H7 (cell line): ENCODE results near the gene ADAM29. TPM values are rescaled to one million over a fixed set of nuclear protein-coding genes. Genes with fewer than 3 reads are reported as not detected.
"Not testable (repeated sequence)": the region's sequence is repeated elsewhere in the genome, so short reads cannot be mapped to it uniquely, and the experiment has no call there.

ENCODE experiments used
- DNase-seq: peaks from one replicate; pipeline ENCODE4 v3.0.0; 2012
- H3K27me3 ChIP-seq: 2 replicates; pipeline ENCODE4 v1.6.0; 2011; ENCODE audit warnings: mild to moderate bottlenecking, low read length; ENCODE audit not compliant: control insufficient read depth, insufficient read depth
- H3K36me3 ChIP-seq: replicated peaks from 2 replicates; pipeline ENCODE4 v1.5.1; 2011; ENCODE audit warnings: low read length; ENCODE audit not compliant: control insufficient read depth, insufficient read depth
- H3K4me3 ChIP-seq: 2 replicates; pipeline ENCODE4 v1.5.1; 2011; ENCODE audit warnings: low read depth, mild to moderate bottlenecking, control low read depth, low read length, moderate library complexity; ENCODE audit not compliant: insufficient read depth
- total RNA-seq: library from RNA; depleted of rRNA; stranded (reverse); fragments of >200 nt; shearing (Covaris generic); gene quantifications from 2 replicates; pipeline ENCODE4 v1.2.3, GENCODE V29; 2014

The ADAM29 gene
- total RNA-seq, 1 experiment from 2014 or later = not detected

DNA sequence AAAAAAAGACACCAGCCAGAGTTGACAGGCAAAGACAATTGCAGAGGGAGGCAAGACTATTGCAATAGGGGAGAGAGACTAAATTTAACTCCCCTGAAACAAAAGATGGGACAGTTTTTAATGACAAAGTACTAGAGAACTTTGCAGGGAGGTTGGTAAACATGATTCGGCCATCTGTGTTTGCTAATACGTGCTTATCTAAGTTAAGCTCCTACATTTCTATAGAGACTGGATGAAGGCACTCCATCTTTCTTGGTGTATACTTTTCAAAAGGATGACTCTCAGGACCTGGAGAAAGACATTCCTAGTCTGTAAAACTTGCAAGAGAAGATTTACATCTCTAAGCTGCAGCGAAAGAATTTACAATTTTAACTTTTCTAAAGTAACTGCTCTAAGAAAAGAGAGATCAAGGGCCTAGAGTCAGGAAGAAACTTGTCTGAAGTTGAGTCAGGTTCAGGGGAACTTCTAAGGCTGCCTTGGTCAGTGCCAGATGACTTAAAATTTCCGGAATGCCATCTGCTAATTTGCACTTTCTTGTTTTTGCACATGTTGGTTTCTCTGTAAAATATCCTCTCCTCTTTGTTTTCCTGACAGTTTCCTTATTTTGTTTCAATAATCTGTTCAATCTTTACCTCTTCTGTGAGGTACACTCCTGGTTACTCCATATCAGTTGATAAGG lies 10.6 kb downstream of the ADAM29 start:
- H3K27me3 ChIP-seq = no peaks in the 10 kb centered on the region
- no peaks in the 10 kb centered on the region for H3K36me3 ChIP-seq
- no peak for DNase-seq
- no peak overlapping the region for H3K4me3 ChIP-seq

DNA sequence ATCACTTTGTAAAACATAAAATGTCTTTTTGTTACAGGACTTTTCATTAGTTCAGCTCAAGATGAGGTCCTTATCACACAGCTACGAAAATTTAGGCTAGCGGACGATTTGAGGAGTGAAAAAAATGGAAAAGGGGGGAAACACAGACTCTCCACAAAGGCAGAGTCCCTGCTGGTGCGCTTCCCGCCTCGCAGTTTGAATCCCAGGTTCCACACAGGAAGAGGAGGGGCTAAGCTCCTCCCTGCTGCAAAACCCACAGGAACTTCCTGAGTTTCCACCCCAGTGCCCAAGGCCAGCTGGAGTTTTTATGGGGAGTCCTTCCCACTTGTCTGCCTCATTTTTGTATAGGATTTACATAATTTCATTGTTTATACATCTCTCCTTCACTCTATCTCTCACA lies 11.2 kb downstream of the ADAM29 start:
- no peaks in the 10 kb centered on the region for H3K36me3 ChIP-seq
- H3K4me3 ChIP-seq = no peak overlapping the region
- H3K27me3 ChIP-seq = no peaks in the 10 kb centered on the region
- DNase-seq = no peak

DNA sequence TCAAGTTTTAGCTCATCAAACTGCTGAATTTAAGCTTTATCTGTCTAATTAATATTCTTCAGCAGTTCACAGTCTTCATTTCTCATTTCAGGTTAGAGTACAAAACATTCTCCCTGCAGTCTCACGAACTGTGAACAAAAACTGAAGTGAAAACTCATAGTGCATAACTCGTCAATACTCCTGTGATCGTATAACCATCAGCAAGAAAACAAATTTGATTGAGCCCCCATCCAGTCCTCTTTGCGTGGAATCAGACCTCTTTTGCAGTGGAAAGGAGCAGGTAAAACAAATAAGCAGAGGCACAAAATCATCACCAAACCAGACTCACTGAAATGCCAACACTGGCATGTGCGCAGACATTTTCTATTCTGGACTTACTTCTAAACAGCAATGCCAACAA lies 12.7 kb downstream of the ADAM29 start:
- no peak for DNase-seq
- Histone ChIP-seq H3K27me3 (no peaks in the 10 kb centered on the region), H3K4me3 (no peak overlapping the region), H3K36me3 (no peaks in the 10 kb centered on the region)

DNA sequence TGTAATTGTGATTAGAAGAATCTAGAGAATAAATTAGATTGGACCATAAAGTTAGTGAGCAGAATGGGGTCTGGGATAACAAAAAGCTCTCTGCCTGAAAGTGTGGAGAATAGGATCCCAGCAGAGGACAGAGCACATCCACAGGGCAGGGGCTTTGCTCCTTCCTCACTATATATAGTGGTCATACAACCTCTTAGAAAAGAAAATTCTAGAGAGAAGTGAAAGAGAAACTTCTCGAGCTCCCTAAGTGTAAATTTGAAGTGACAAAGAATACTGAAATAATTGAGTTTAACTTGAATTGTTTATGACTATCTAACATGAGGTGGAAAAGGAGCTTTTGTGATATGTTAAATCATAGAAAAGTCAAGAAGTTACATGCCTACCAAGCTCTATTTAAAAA lies 14.9 kb downstream of the ADAM29 start:
- DNase-seq = no peak
- H3K27me3 ChIP-seq = no peaks in the 10 kb centered on the region
- no peaks in the 10 kb centered on the region for H3K36me3 ChIP-seq
- H3K4me3 ChIP-seq = no peak overlapping the region

DNA sequence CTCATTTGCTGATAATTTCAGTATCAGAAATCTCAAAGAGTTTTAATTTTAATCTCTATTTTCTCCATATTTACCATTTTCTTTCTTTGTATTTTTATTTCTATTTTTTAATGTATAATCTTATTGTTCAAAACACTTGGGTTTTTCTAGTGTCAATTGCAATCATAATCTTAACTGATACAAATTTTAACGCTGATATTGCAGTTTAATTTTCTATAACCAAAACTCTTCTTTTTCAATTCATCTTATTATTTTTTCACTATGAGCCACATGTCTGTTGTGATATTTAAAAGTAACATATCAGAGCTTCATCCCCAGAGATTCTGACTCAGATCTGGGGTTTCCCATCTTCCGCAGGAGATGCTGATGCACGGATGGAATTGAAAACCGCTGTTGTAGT lies 16.2 kb downstream of the ADAM29 start:
- Histone ChIP-seq H3K27me3 (no peaks in the 10 kb centered on the region), H3K36me3 (no peaks in the 10 kb centered on the region), H3K4me3 (no peak overlapping the region)
- no peak for DNase-seq

DNA sequence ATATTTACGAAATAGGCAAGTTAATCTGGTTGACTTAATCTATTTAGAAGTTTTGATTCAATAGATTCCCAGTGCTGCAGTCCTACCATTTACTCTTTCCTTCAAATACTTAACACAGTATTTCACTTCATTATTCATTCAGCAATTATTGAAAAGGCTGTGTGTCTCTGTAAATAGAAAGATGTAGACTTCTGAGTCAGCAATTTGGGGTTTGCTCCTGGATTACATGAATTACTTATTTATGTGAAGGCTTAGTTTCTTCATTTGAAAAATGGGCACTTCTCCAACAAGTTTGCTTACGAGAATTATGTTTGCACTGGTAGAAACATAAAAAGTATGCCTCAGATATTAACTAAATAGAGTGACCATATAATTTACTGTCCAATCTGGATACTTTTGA lies 17.4 kb downstream of the ADAM29 start:
- Histone ChIP-seq H3K27me3 (no peaks in the 10 kb centered on the region), H3K4me3 (no peak overlapping the region), H3K36me3 (no peaks in the 10 kb centered on the region)
- no peak for DNase-seq

DNA sequence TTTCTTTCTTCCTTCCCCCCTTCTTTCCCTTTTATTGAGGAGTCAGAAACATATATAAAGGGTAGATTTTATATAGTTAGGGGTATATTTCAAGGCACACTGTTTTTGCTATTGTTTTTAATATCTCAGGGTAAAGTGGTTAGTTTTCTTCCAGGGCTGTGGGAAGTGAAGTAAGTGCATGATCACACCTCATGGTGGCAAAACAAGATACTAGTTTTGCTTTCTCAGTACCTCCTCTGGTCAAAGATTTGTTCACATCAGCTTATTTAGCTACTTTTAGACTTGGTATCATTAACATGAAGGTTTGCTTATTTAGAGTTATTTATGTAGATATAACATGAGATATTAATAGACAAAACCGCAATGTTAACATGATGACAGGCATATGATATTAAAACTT lies 21.8 kb downstream of the ADAM29 start:
- Histone ChIP-seq H3K27me3 (no peaks in the 10 kb centered on the region), H3K4me3 (no peak overlapping the region), H3K36me3 (no peaks in the 10 kb centered on the region)
- DNase-seq = no peak

DNA sequence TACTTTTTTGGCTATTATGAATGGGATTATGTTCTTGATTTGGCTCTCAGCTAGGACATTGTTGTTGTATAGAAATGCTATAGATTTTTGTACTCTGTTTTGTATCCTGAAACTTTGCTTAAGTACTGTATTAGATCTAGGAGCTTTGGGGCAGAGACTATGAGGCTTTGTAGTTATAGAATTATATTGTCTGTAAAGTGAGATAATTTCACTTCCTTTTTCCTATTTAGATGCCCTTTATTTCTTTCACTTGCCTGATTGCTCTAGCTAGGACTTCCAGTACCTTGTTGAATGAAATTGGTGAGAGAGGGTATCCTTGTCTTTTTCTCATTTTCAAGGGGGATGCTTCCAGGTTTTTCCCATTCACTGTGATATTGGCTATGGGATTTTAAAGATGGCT lies 28.1 kb downstream of the ADAM29 start:
- H3K4me3 ChIP-seq = no peak overlapping the region
- H3K36me3 ChIP-seq = no peaks in the 10 kb centered on the region
- no peaks in the 10 kb centered on the region for H3K27me3 ChIP-seq
- no peak for DNase-seq

DNA sequence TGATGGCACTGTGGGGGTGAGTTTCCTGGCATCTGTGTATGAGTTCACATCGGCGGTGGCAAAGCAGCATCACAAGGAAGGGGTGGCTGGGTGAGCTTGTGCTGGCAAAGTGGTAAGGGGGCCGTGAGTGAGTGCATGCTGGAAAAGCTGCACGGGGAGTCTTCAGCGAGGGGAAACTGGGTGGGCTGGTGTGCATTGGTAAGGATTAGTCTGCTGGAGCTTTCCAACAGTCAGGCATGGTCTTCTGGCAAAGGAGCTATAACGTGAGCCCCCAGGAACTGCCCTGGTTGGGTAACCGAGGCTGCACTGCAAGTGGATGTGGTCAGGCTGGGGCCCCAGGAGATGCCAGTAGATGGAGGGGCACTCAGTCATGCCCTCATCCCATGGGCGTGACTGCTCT lies 30.7 kb downstream of the ADAM29 start:
- H3K4me3 ChIP-seq = no peak overlapping the region
- no peaks in the 10 kb centered on the region for H3K27me3 ChIP-seq
- H3K36me3 ChIP-seq = no peaks in the 10 kb centered on the region
- no peak for DNase-seq

DNA sequence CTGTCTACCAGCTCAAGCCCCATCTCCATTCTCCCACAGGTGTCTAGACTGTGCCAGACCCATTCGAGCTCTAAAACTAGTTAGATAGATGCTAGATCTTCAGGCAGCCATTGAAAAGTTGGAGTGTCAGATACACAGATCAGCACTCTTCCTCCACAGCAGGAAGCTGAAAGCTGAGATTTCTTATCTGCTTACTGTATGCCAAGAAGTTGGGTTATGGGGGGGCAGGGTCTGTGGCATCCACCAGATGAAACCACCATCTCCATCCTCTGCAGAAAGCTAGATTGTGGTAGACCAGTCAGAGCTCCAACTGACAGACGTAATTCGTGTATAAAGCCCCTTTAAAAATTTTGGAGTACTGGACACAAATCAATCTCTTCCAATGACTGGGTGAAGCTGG lies 54.8 kb downstream of the ADAM29 start:
- DNase-seq = no peak
- Histone ChIP-seq H3K4me3 (no peak overlapping the region), H3K27me3 (no peaks in the 10 kb centered on the region), H3K36me3 (no peaks in the 10 kb centered on the region)

DNA sequence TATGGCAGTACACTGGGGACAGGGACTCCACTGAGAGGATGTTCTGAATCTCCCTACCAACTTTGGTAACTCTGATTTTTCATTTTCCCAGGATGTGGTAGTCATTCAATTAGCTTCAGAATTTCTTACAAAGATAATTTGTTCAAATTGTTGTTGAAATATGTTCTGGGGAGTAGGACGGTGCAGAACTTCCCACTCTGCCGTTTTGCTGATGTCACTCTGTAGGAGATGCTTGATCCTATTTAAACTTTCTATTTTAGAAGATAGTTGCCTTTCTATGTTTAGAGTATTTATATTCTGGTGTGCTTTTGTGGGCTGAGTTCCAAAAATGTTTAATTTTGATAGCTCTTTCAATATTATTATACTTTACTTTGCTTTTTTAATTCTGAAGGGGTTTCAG lies 55.2 kb downstream of the ADAM29 start:
- H3K36me3 ChIP-seq = no peaks in the 10 kb centered on the region
- no peak overlapping the region for H3K4me3 ChIP-seq
- DNase-seq = no peak
- no peaks in the 10 kb centered on the region for H3K27me3 ChIP-seq

DNA sequence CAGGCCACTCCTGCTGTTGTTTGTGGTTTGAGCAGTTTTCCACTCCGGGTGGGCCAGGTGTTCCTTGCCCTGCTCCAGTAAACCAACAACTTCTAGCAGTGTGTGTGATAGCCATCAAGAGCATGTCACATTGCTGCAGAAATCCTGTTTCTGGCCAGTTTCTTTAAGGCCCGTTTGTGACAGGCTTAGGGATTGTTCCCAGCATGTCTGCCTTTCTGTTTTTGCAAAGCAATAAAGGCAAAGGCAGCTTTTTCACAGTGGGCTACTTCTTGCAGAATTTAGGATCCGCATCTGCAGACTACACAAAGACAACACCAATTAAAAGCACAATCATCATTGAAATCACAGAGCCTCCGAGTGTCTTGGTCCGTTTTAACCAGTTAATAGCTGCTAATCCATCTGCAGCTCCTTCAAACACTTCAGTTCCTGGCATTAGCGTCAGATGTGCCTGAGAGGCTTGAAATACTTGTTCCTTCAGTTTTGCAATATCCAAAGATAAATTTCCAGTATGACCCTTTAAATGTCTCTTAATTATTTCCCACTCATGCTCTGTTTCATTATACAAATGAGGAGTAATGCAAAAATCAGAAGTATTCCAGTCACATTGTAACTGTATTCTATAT lies 65.1 kb downstream of the ADAM29 start:
- DNase-seq = no peak
- no peak overlapping the region for H3K4me3 ChIP-seq
- no peaks in the 10 kb centered on the region for H3K36me3 ChIP-seq
- no peaks in the 10 kb centered on the region for H3K27me3 ChIP-seq

DNA sequence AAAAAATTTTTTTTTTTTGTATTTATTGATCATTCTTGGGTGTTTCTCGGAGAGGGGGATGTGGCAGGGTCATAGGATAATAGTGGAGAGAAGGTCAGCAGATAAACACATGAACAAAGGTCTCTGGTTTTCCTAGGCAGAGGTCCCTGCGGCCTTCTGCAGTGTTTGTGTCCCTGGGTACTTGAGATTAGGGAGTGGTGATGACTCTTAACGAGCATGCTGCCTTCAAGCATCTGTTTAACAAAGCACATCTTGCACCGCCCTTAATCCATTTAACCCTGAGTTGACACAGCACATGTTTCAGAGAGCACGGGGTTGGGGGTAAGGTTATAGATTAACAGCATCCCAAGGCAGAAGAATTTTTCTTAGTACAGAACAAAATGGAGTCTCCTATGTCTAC lies 65.7 kb downstream of the ADAM29 start:
- not testable (repeated sequence) for DNase-seq, H3K4me3 ChIP-seq, H3K36me3 ChIP-seq, H3K27me3 ChIP-seq

DNA sequence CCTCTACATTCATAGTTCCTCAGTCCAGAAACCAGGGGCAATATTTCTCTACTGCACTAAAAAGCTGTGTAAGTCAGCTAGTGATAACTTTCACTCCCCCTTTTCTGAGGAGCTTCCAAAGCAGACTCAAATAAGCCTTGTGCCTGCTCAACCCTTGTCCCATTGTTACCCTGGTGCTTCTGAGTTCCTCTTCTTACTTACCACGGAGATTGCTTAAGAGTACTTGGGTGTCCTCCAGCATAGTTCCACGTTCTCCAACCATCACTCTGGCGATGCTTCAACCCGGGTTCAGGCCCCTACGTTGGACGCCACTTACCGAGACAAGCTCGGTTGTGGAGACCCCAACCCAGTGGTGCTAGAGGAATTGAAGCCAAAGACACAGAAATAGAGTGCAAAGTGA lies 71.6 kb downstream of the ADAM29 start:
- Histone ChIP-seq H3K4me3 (no peak overlapping the region), H3K27me3 (no peaks in the 10 kb centered on the region), H3K36me3 (no peaks in the 10 kb centered on the region)
- no peak for DNase-seq

DNA sequence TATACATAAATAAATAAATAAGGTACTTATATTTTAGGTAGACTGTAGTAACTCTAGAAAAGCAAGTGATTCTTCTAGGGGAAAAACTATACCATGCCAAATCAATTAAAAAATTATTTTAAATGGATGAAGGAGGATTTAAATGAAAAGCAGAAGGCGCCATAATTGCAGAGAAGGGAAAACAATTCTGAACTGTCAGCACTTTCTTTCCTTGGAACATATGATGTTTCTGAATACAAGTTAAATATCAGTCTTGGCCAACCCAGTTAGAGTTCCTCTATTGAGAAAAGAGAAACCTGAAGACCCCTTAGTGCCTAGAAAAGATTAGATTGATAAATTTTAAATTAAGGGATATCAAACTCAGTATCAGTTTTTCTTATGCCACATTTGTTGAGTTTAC lies 75.8 kb downstream of the ADAM29 start:
- Histone ChIP-seq H3K27me3 (no peaks in the 10 kb centered on the region), H3K36me3 (no peaks in the 10 kb centered on the region), H3K4me3 (no peak overlapping the region)
- DNase-seq = no peak

DNA sequence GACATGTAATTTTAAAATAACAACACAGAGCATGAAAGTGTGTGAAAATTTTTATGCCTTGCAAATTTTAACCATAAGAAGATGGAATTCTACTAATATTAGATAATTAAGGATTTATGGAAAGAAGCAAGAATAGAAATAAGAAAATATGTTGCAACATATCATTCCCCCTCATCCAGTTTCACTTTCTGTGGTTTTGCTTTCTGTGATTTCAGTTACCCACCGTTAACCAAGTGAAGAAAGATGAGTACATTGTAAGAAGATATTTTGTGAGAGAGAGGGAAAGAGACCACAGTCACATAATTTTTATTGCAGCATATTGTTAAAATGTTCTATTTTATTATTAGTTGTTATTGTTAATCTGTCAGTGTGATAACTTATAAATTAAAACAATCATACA lies 77.9 kb downstream of the ADAM29 start:
- H3K27me3 ChIP-seq = no peaks in the 10 kb centered on the region
- no peaks in the 10 kb centered on the region for H3K36me3 ChIP-seq
- no peak overlapping the region for H3K4me3 ChIP-seq
- no peak for DNase-seq
